Tongue (tissue), 2 donors: ENCODE data around the gene FITM1. TPM values are rescaled to one million over a fixed set of nuclear protein-coding genes. Genes with fewer than 3 reads are reported as not detected.
A peak's percentile ranks its signal among the peaks of the same experiment; 100 is the strongest.

Source experiments
- DNase-seq: peaks from one replicate; pipeline ENCODE4 v3.0.0-alpha.2; 2015
- total RNA-seq: library from RNA; depleted of rRNA; stranded (reverse); fragments of >200 nt; gene quantifications from one replicate; pipeline ENCODE4 v1.2.3, GENCODE V29; 2014

FITM1 gene
- total RNA-seq, 1 donor from 2014 or later, result 132 TPM

DNA sequence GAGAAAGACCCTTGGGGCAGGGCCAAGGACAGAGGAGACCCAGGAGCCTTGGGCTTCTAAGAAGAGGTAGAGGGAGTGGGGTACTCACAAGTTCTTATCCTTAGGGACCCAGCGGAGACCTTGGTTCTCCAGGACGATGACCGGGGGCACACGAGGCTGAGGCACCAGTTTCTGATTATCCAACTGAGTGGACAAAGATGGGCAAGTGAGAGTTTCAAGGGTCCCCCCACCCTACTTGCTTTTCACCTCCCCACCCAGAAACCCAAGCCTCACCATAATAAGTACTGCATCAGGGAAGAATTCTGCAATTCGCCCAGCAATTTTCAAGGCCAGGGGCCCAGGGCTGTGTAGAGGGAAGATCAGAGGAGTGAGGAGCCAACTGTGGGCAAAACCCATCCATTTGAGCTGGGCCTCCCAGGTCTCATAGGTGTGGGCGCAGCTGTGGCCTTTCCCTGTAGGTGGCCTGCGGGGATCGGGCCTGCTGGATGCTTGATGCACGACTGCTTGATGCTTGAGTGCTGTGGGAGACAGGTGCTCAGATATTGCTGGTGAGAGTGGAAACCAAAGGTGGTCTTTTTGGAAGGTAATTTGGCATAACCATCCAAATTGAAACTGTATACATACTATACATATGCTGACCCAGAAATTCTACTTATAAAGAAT is 8.9 kb downstream of the FITM1 start:
- DNase-seq, result no peak

DNA sequence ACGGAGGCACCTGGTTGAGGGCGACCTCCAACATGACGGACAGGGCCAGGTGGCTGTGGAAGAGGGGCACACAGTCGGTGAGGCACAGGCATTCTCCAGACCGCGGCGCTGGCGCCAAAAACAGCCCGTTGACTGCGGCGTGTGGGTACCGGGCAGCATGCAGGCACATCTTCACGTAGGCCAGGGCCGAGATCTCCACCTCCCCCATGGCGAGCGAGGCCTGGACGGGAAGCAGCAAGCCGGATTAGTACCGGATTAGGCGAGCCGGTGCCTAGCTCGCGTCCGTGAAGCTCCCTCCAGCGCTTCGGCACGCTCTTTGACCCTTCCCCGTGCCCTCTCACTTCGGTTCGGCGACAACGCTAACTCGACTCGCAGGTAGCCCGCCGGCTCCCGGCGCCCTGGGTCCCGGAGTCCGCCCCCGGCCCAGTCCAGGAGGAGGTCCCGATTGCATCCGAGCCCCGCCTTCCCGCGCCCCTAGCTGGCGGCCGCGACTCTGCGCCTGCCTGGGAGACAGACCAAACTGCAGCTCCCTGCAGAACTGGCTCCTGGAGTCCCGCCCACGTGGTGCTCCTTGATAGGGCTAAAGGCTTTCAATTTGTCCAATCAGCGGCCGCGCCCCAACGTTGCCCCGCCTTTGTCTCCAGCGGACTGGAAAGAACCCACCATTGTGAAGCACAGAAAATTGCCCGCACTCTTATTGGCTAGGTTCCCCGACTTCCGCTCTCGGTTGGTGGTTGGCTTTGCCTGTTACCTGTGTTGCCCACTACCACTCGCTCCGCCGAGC is 10.8 kb downstream of the FITM1 start, which contains the start of gene EMC9:
Gene EMC9 (minus strand): TSS at position 495 of the 784 bp plus-strand sequence. CDS start 287 bp downstream, at position 208.
- peak; percentile 100 for DNase-seq

DNA sequence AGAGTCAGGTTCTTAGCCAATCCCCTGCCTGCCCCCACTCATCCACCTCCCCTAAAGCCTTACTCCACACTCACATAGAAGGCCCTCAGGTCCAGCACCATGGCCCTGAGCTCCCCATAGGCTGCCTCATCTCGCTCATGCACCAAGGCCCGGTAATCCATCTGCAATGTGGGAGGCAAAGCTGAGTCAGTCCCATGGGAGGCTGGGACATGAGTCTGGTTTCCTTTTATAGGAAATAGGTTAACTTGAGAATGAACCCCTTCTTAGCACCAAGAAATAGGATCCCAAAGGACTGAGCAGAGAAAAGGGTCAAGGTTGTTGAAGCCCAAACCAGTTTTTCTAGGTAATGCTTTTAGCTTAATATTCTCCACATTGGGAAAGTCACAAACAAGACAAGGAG is 13.1 kb downstream of the FITM1 start:
- no peak for DNase-seq

DNA sequence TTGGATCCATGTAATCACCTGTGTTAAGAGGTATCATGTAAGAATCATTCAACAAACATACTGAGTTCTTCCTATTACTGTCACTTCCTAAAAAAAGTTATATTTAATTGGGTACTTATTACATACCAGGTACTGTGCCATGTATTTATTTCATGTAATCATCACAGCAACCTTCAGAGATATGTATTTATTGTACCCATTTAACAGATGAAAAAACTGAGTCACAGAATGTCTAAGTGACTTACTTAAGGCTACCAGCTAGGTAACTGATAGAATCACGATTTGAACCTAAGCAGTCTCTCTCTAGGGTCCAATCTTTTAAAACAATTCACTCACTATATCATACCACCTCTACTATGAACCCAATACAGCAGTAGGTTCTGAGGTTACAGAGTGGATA is 14.0 kb downstream of the FITM1 start:
- no peak for DNase-seq

DNA sequence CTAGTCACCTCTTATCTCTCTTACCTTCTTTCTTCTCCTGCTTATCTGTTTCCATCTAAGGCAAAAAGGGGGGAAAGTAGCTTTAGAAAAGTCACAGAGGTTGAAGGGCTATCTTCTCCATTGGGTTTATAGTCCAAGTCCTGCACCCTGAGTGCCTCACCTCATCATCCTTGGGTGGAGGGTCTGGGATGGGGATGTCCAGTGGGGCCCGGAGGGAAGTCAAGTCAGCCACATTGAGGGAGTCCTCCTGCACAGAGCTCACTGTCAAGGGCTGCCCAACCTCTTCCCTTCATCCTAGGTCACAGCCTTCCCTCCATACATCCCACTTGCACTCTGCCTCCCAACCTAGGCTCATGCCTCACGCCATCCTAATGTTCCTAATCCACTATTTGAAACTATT is 14.8 kb downstream of the FITM1 start:
- DNase-seq, result no peak

DNA sequence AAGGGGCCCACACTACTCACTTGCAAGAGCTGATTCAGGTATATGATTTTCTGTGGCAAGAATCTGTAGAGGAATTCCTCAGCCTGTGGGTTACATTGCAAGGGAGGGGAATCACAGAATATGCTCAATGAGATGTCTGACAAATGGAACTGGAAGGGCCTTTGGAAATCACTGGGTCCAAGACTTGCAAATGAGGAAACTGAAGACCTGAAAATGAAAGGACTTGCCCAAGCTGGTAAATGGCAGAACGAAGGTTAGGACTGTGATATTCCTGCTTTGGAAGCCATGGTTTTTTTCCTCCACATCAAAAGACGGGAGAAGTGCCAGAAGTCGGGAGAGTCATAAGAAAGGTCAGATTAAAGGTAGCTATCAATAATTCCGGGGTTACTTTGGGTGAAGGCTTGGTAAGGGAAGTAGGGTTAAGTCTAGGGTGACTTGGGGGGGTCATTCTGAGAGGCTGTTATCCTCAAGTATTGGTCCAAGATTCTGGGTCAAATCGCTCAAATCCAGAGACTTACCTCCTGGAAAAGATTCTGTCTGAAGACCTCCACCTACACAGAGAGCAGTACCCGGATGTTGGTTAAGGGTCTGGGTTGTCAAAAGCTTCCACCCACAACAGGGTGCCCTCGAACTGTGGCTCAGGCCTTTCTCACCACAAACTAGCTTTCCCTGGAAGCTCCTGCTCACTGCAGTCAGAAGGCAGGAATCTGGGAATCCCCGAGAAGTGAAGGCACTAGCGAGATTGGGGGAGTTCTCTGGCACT is 15.4 kb downstream of the FITM1 start:
- DNase-seq, result no peak

DNA sequence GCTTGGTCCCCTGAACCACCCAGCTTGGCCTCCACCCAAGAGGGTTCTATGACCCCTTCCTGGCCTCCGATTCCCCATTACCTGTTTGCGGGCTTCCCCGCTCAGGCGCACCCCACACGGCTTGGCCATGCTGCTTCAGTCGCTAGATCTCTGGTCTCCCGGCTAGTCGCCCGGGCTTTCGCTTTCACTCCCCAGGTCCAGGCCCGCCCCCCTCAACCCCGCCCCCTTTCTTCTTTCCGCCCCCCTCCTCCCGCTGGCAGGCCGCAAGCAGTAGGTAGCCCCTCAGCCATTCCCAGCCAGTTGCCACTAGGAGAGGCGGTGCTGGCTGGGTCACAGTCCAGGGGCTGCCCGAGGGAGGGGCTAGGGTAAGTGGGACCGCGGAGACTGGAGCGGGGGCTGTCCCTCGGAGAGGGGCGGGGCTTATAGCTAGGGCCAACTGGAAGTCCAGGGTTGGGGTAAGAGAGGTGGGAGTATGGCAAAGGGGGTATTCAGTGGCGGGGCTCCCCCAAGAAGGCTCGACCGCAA is 16.1 kb downstream of the FITM1 start, which contains the start of gene PSME2:
Gene PSME2 (minus strand): TSS at position 158 of the 525 bp plus-strand sequence. CDS start 29 bp downstream, at position 129.
- peak; percentile 98 for DNase-seq

DNA sequence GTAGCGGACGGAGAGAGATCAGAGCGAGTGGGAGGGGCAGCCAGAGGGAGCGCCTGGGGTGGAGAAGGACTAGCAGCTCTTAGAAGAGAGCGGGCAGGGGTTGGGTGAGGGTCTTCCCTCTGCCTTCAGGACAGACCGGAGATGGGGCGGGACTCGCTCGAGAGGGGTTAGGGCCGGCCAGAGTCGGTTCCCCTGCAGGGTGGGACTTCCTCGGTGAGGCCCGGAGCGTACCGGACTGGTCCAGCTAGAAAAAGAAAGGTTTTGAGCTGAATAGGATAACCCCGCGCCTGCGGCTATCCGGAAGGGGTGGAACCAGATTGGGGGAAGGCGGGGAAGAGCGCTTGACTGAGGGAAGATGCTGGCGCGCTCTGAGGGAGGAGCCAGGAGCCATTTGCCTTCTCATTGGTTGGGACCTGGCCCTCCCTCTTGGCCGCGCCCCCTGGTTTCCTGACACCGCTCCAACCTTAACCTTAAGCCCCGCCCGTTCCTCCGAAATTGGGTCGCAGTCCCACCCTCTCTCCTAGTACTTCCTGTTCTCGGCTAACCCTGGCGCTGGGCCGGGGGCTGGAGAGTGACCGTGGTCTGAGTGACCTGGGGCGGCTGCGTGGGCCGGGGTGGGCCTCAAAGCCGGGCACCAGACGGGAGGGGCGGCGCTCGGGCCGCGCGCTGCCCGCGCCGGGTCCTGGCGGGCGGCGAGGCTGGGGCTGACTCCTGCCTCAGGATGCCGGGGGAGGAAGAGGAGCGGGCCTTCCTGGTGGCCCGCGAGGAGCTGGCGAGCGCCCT is 16.7 kb downstream of the FITM1 start, which contains the start of gene RNF31:
Gene RNF31 (plus strand): TSS at position 521 of the 783 bp plus-strand sequence. CDS start 201 bp downstream, at position 722.
- peak; percentile 100 for DNase-seq

DNA sequence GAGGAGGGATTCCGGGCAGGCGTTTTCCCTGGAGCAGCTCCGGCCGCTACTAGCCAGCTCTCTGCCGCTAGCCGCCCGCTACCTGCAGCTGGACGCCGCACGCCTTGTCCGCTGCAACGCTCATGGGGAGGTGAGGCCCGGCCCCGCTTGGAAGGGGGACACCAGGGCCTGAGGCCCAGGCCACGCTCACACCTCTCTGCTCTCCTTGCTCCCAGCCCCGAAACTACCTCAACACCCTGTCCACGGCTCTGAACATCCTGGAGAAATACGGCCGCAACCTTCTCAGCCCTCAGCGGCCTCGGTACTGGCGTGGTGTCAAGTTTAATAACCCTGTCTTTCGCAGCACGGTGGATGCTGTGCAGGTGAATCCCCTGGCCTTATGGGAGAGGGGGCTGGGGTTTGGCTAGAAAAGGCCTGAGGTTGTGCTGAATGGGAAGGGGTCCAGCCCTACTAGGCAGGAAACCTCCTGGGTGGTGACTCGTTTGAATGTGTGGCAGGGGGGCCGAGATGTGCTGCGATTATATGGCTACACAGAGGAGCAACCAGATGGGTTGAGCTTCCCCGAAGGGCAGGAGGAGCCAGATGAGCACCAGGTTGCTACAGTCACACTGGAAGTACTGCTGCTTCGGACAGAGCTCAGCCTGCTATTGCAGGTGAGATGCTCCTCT is 17.4 kb downstream of the FITM1 start:
- DNase-seq, result no peak

DNA sequence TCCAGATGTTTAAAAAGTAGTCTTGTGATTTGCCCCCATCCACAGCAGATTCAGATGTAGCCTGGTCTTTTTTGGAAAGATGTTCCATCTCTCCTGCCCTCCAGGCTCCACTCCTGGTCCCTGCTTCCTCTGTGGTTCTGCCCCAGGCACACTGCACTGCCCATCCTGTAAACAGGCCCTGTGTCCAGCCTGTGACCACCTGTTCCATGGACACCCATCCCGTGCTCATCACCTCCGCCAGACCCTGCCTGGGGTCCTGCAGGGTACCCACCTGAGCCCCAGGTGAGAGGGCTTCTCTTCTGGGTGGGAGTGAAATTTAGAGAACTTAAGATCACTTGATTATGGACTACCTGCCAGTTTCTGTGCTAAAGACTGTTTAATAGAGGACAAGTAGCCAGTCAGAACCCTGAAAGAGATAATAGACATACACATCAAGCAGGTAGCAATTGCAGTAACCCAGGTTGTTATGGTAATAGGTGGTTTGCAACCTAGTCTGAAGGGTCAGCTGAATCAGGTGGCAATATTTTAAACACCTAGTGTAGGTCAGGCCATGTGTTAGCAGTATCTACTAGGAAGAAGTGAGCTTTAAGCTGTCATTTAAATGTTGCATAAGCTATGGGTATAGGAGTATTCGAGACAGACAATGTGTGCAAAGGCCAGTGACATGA is 19.0 kb downstream of the FITM1 start:
- no peak for DNase-seq

DNA sequence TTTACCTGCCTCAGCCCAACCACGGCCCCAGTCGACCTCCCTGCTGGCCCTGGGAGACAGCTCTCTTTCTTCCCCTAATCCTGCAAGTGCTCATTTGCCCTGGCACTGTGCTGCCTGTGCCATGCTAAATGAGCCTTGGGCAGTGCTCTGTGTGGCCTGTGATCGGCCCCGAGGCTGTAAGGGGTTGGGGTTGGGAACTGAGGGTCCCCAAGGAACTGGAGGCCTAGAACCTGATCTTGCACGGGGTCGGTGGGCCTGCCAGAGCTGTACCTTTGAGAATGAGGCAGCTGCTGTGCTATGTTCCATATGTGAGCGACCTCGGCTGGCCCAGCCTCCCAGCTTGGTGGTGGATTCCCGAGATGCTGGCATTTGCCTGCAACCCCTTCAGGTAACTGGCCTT is 19.6 kb downstream of the FITM1 start:
- DNase-seq, result no peak

DNA sequence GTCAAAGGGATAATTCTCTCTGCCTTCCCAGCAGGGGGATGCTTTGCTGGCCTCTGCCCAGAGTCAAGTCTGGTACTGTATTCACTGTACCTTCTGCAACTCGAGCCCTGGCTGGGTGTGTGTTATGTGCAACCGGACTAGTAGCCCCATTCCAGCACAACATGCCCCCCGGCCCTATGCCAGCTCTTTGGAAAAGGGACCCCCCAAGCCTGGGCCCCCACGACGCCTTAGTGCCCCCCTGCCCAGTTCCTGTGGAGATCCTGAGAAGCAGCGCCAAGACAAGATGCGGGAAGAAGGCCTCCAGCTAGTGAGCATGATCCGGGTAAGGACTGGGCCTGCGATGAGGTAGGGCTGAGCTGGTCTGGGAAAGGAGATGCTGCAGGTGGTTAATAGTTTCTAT is 20.1 kb downstream of the FITM1 start:
- DNase-seq, result no peak

DNA sequence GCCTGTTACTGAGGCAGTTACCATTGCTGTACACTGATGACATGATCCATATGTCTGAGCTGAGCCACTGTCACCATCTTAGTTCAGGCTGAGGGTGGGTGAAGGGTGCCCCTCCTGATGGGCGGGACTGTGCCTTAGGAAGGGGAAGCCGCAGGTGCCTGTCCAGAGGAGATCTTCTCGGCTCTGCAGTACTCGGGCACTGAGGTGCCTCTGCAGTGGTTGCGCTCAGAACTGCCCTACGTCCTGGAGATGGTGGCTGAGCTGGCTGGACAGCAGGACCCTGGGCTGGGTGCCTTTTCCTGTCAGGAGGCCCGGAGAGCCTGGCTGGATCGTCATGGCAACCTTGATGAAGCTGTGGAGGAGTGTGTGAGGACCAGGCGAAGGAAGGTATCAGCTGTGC is 20.5 kb downstream of the FITM1 start:
- no peak for DNase-seq

DNA sequence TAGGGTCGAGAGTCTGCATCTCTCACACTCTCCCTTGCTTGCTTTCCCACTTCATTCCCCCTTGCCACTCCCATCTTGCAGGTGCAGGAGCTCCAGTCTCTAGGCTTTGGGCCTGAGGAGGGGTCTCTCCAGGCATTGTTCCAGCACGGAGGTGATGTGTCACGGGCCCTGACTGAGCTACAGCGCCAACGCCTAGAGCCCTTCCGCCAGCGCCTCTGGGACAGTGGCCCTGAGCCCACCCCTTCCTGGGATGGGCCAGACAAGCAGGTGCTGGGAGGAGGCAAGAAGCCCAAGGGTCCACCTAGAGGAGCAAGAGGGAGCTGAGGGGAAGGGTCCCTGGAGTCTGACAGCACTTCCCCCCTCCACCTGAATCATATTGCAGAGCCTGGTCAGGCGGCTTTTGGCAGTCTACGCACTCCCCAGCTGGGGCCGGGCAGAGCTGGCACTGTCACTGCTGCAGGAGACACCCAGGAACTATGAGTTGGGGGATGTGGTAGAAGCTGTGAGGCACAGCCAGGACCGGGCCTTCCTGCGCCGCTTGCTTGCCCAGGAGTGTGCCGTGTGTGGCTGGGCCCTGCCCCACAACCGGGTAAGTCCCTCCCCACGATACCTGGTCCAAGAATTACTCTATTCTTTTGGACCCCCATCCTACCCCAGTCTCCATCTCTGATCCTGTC is 21.1 kb downstream of the FITM1 start:
- no peak for DNase-seq

DNA sequence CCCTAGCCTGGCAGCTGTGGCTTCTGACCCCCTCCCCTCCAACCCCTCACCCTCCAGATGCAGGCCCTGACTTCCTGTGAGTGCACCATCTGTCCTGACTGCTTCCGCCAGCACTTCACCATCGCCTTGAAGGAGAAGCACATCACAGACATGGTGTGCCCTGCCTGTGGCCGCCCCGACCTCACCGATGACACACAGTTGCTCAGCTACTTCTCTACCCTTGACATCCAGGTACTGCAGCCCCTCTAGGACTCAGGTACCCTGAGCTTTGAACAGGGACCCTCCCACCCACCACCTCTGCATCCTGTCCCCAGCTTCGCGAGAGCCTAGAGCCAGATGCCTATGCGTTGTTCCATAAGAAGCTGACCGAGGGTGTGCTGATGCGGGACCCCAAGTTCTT is 24.6 kb downstream of the FITM1 start:
- no peak for DNase-seq

DNA sequence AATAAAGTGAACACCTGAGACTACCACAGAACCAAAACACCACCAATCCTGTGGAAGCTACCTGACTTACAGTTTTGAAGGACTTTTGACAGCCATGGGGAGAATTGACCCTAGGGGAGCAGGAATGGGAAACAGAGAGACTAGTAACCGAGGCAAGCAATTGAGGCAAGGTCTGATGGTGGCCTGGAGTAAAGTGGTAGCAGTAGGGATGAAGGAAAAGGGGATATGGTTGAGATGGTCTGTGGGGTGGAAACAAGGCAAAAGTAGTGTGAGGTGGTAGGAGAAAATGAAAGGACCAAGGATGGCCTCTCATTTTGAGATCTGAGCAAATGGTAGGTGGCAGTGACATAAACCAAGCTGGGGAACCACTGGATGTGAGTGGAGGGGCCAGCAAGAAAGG is 26.4 kb downstream of the FITM1 start:
- DNase-seq, result no peak

DNA sequence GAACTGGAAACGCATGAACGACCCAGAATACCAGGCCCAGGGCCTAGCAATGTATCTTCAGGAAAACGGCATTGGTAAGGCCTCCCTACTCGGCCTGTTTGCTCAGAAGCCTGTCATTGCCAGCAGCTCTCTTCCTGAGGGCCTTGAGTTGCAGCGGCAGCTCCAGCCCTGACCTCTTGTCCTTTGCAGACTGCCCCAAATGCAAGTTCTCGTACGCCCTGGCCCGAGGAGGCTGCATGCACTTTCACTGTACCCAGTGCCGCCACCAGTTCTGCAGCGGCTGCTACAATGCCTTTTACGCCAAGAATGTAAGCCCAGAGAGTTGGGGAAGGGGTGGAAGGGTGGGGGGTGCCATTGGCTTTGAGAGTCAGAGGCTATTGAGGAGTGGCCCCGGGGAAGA is 26.9 kb downstream of the FITM1 start:
- no peak for DNase-seq

DNA sequence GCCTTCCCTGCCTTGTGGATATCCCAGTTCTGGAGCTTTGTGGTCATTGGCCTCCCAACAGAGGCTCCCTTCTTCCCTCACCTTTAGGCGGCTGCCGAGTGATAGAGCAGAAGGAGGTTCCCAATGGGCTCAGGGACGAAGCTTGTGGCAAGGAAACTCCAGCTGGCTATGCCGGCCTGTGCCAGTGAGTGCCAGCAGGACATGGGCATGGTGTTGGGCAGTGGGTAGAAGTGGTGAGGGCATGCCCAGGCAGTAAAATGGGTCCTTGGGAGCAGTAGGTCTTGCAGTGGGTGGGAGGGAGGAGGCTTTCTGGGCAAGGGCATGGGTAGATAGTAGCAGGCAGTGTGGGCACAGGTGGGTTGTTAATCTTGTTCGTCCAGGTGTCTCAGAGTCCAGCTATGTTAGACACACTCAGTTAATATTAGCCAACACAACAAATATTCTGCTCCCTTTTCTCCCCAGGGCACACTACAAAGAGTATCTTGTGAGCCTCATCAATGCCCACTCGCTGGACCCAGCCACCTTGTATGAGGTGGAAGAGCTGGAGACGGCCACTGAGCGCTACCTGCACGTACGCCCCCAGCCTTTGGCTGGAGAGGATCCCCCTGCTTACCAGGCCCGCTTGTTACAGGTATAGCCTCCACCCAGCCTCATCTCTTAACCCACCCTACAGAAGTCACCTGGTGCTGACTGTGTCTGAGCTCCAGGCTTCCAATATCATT is 29.5 kb downstream of the FITM1 start:
- DNase-seq, result no peak

DNA sequence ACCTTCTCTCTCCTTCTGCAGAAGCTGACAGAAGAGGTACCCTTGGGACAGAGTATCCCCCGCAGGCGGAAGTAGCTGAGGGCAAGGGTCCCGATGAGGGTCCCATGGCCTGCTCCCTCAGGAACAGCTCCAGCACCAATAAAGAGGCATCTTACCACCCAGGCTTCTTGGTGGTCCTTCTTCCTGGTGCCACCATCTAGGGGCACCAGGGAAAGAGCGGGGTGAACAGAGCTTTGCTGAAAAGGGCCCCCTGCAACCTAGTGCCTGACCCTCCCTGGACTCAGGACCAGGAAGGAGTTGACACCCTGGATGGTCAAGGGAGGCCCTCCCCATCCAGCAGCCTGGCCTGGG is 30.0 kb downstream of the FITM1 start:
- no peak for DNase-seq
